HG03442 (cell line): ENCODE results near the gene FBXO31.
A peak's percentile ranks its signal among the peaks of the same experiment; 100 is the strongest.

Source experiments
- ATAC-seq: cut with Tn5 transposase; IDR thresholded peaks from one replicate; pipeline ENCODE4 v1.9.1; 2021; ENCODE audit warnings: mild to moderate bottlenecking, moderate library complexity; ENCODE audit not compliant: unreplicated experiment

FBXO31 gene

GRCh38 chr16:87330646-87331045 lies 52.9 kb downstream of the FBXO31 start:
- ATAC-seq = no peak

- no peak for ATAC-seq
Observed at GRCh38 chr16:87330257-87330624, 53.3 kb downstream of the FBXO31 start.

GRCh38 chr16:87329436-87330256 lies 53.9 kb downstream of the FBXO31 start:
- ATAC-seq = no peak

- no peak for ATAC-seq
Observed at GRCh38 chr16:87328846-87329245, 54.7 kb downstream of the FBXO31 start.

GRCh38 chr16:87327798-87328495 lies 55.6 kb downstream of the FBXO31 start:
- no peak for ATAC-seq

- no peak for ATAC-seq
Observed at GRCh38 chr16:87326151-87326571, 57.4 kb downstream of the FBXO31 start.

- ATAC-seq = no peak
Observed at GRCh38 chr16:87325423-87325858, 58.1 kb downstream of the FBXO31 start.

- no peak for ATAC-seq
Observed at GRCh38 chr16:87324411-87325275, 58.9 kb downstream of the FBXO31 start.

GRCh38 chr16:87323727-87324410 lies 59.7 kb downstream of the FBXO31 start:
- no peak for ATAC-seq

- no peak for ATAC-seq
Observed at GRCh38 chr16:87322833-87323726, 60.5 kb downstream of the FBXO31 start.

- ATAC-seq = no peak
Observed at GRCh38 chr16:87322360-87322759, 61.2 kb downstream of the FBXO31 start.

GRCh38 chr16:87321336-87322107 lies 62.1 kb downstream of the FBXO31 start:
- ATAC-seq = no peak

- no peak for ATAC-seq
Observed at GRCh38 chr16:87320510-87321227, 62.9 kb downstream of the FBXO31 start.

GRCh38 chr16:87319997-87320491 lies 63.5 kb downstream of the FBXO31 start:
- ATAC-seq = no peak

- ATAC-seq = no peak
Observed at GRCh38 chr16:87319011-87319410, 64.6 kb downstream of the FBXO31 start.

GRCh38 chr16:87317750-87318644 lies 65.6 kb downstream of the FBXO31 start:
- peak; percentile 13 for ATAC-seq
